PC-9 (cell line): ENCODE measurements around the gene TTC24. TPM values are rescaled to one million over a fixed set of nuclear protein-coding genes. Genes with fewer than 3 reads are reported as not detected.

ENCODE experiments used
- BruUV-seq: library from RNA; stranded (reverse); fragments of 400-500 nt; replicated peaks from 2 replicates; lab custom pipeline; 2021; lab: Mats Ljungman, UMichigan
- CTCF ChIA-PET: fragments of 300-600 bp; sonication (Branson Sonifier 250); formaldehyde crosslinking; loops from one replicate; lab custom pipeline; 2022; ENCODE audit warnings: antibody characterized with exemption; lab: Charles Lee
- POLR2A ChIA-PET: fragments of 300-600 bp; sonication (Branson Sonifier 250); formaldehyde crosslinking; loops from one replicate; lab custom pipeline; 2022; ENCODE audit warnings: antibody characterized with exemption; ENCODE audit not compliant: unreplicated experiment; lab: Charles Lee
- DNase-seq, 2 experiments: peaks; one replicate each; pipeline versions ENCODE4 v3.0.0 to v3.0.0-alpha.2; 2015 to 2022; ENCODE audit warnings: mixed read lengths in 1 of 2
- H2AFZ ChIP-seq: fragments of 200-600 bp; sonication (generic); 2 replicates; pipeline ENCODE4 v1.8.1; 2017; ENCODE audit warnings: antibody characterized with exemption
- H3F3A ChIP-seq: fragments of 200-600 bp; sonication (generic); 2 replicates; pipeline ENCODE4 v1.8.1; 2017; ENCODE audit warnings: antibody characterized with exemption, mild to moderate bottlenecking, low read depth; ENCODE audit not compliant: insufficient read depth
- H3K27ac ChIP-seq: fragments of 200-600 bp; sonication (generic); 2 replicates; pipeline ENCODE4 v1.6.1; 2016; ENCODE audit warnings: mixed run types
- H3K27me3 ChIP-seq: fragments of 200-600 bp; sonication (generic); 2 replicates; pipeline ENCODE4 v1.6.1; 2016; ENCODE audit warnings: low read depth, mixed run types; ENCODE audit not compliant: insufficient read depth
- H3K36me3 ChIP-seq: fragments of 200-600 bp; sonication (generic); 2 replicates; pipeline ENCODE4 v1.6.1; 2016; ENCODE audit warnings: low read depth, mixed run types
- H3K4me1 ChIP-seq: fragments of 200-600 bp; sonication (generic); replicated peaks from 2 replicates; pipeline ENCODE4 v1.6.1; 2016; ENCODE audit warnings: mixed run types; ENCODE audit not compliant: insufficient read depth
- H3K4me2 ChIP-seq: fragments of 200-600 bp; sonication (generic); 2 replicates; pipeline ENCODE4 v1.6.1; 2017; ENCODE audit warnings: mixed run types
- H3K4me3 ChIP-seq: fragments of 200-600 bp; sonication (generic); 2 replicates; pipeline ENCODE4 v1.6.1; 2016; ENCODE audit warnings: mixed run types
- H3K79me2 ChIP-seq: fragments of 200-600 bp; sonication (generic); 2 replicates; pipeline ENCODE4 v1.6.1; 2017; ENCODE audit warnings: low read depth, mixed run types
- H3K9me2 ChIP-seq: fragments of 200-600 bp; sonication (generic); 2 replicates; pipeline ENCODE4 v1.8.1; 2017; ENCODE audit warnings: mild to moderate bottlenecking; ENCODE audit not compliant: insufficient read depth
- H3K9me3 ChIP-seq: fragments of 200-600 bp; sonication (generic); 2 replicates; pipeline ENCODE4 v1.8.1; 2016; ENCODE audit warnings: low read depth; ENCODE audit not compliant: insufficient read depth
- H4K20me1 ChIP-seq: fragments of 200-600 bp; sonication (generic); 2 replicates; pipeline ENCODE4 v1.8.1; 2017; ENCODE audit not compliant: insufficient read depth
- EZH2 ChIP-seq: fragments of 200-600 bp; sonication (generic); IDR thresholded peaks from 2 replicates; pipeline ENCODE4 v1.8.0; 2017; ENCODE audit warnings: antibody characterized with exemption, low read depth
- intact Hi-C: fragments of 100-400 bp; cut with micrococcal nuclease; formaldehyde crosslinking; loops from one replicate; pipeline ENCODE4 v1.10.0; 2022; ENCODE audit not compliant: unreplicated experiment
- total RNA-seq: library from RNA; stranded (reverse); gene quantifications from 2 replicates; pipeline ENCODE4 v1.2.3, GENCODE V29; 2021
- TF ChIP-seq, protein P1 (sequence below): fragments of 200-600 bp; sonication (generic); conservative IDR thresholded peaks from 2 replicates; pipeline ENCODE4 v1.6.1; 2017; ENCODE audit warnings: mixed run types, antibody characterized with exemption, mild to moderate bottlenecking, moderate library complexity

Gene TTC24
- total RNA-seq, 1 experiment from 2014 or later, result not detected

DNA sequence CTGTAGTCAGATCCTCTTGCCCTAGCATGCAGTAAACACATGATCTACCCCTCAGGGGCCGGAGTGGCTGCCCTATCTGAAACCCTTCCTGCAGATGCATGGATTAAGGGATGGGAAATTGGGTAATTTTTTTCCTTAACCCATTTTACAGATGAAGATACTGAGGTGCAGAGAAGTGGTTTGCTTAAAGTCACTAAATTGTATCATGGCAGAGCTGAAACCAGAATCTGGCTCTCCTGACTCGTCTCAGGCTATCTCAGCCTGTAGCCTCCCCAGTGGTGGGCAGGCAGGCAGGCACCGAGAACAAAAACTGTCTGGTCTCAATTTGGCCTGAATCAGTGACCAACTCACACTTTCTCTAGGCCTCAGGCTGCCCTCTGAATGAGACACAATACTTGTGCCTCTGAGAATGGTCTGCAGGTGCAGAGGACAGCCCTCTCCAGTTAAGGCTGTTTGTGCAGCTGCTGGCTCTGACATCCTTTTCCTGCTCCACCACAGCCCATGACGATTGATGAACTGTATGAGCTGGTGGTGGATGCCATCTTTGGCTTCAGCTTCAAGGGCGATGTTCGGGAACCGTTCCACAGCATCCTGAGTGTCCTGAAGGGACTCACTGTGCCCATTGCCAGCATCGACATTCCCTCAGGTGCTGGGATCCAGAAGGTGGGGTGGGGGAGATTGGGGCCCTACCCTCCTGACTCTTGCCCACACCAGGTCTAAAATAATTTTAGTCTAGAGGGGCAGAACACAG lies 13.6 kb downstream of the TTC24 start:
- no peaks in the 10 kb centered on the region for H3K9me2 ChIP-seq
- intact Hi-C loops, result no loop called here
- DNase-seq, result no peak
- H3K36me3 ChIP-seq, result peaks cover 18% of the 10 kb centered on the region
- H3K9me3 ChIP-seq, result no peaks in the 10 kb centered on the region
- CTCF ChIA-PET, result interaction anchor here (0.5 to 0.7 kb wide), 2 partner anchors 15 to 136 kb away, joined by 3 to 5 read pairs; no protein-coding TSS in a partner anchor
- peak overlapping the region; percentile 78 for H3K4me2 ChIP-seq
- no peaks in the 10 kb centered on the region for H3K27me3 ChIP-seq
- TSS peak; percentile 41 for BruUV-seq
- H2AFZ ChIP-seq, result no peak overlapping the region
- H3F3A ChIP-seq, result peaks cover 53% of the 10 kb centered on the region; the same call in 1 of the 2 replicates
- no peak overlapping the region for H3K27ac ChIP-seq
- H3K4me1 ChIP-seq, result peaks cover 8% of the 10 kb centered on the region
- H3K79me2 ChIP-seq, result peaks cover 11% of the 10 kb centered on the region
- no peaks in the 10 kb centered on the region for H4K20me1 ChIP-seq
- POLR2A ChIA-PET, result no interaction called here
- H3K4me3 ChIP-seq, result peak overlapping the region; percentile 76; the same call in 1 of the 2 replicates
- no peak for TF ChIP-seq EZH2
- TF ChIP-seq, protein P1, sequence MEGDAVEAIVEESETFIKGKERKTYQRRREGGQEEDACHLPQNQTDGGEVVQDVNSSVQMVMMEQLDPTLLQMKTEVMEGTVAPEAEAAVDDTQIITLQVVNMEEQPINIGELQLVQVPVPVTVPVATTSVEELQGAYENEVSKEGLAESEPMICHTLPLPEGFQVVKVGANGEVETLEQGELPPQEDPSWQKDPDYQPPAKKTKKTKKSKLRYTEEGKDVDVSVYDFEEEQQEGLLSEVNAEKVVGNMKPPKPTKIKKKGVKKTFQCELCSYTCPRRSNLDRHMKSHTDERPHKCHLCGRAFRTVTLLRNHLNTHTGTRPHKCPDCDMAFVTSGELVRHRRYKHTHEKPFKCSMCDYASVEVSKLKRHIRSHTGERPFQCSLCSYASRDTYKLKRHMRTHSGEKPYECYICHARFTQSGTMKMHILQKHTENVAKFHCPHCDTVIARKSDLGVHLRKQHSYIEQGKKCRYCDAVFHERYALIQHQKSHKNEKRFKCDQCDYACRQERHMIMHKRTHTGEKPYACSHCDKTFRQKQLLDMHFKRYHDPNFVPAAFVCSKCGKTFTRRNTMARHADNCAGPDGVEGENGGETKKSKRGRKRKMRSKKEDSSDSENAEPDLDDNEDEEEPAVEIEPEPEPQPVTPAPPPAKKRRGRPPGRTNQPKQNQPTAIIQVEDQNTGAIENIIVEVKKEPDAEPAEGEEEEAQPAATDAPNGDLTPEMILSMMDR, result no peak

DNA sequence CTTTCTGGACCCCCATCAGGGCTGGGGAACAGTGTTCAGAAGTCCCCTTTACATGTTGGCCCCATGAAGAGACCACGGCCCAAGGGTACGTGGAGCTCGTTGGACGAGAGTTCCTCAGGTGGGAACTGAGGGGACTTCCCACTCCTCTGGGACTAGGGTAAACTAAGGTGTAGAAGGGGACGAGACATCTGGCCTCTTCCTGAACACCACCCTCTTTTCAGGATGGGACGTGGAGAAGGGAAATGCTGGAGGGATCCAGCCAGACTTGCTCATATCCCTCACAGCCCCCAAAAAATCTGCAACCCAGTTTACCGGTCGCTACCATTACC lies 14.1 kb downstream of the TTC24 start:
- H3K9me3 ChIP-seq, result no peaks in the 10 kb centered on the region
- H3K27me3 ChIP-seq, result no peaks in the 10 kb centered on the region
- H3K4me1 ChIP-seq, result peaks cover 8% of the 10 kb centered on the region
- peaks cover 53% of the 10 kb centered on the region; the same call in 1 of the 2 replicates for H3F3A ChIP-seq
- no peaks in the 10 kb centered on the region for H3K9me2 ChIP-seq
- H3K36me3 ChIP-seq, result peaks cover 19% of the 10 kb centered on the region
- BruUV-seq, result no TSS peak
- no peak overlapping the region for H2AFZ ChIP-seq
- intact Hi-C loops, result no loop called here
- H3K27ac ChIP-seq, result no peak overlapping the region
- H3K79me2 ChIP-seq, result peaks cover 12% of the 10 kb centered on the region
- H3K4me2 ChIP-seq, result no peak overlapping the region
- no peak for DNase-seq
- no peaks in the 10 kb centered on the region for H4K20me1 ChIP-seq
- CTCF ChIA-PET, result interaction anchor here (0.5 kb wide), 1 partner anchor 136 kb away, joined by 5 read pairs; no protein-coding TSS in a partner anchor
- POLR2A ChIA-PET, result no interaction called here
- TF ChIP-seq, protein P1, result no peak
- no peak for TF ChIP-seq EZH2
- H3K4me3 ChIP-seq, result no peak overlapping the region

DNA sequence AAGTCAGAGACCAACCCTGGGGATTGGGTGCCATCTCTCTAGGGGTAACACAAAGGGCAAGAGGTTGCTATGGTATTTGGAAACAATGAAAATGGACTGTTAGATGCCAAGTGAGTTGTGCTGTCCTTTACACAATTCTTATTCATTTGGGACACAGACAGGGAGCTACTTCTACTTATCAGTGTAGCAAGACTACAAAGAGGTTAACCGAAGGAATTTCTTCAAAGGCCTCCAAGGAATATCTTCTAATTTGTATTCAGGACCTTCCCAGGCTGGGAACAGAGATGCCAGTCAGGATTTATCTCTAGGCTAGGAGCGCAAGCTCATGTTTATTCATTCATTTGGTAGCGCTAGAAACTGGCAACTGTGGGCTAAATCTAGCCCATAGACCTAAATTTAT lies 14.7 kb downstream of the TTC24 start:
- DNase-seq, result no peak
- intact Hi-C loops, result no loop called here
- Histone ChIP-seq H3K79me2 (peaks cover 18% of the 10 kb centered on the region), H3K4me3 (no peak overlapping the region), H3K27ac (no peak overlapping the region), H3K9me3 (no peaks in the 10 kb centered on the region), H3K27me3 (no peaks in the 10 kb centered on the region), H2AFZ (no peak overlapping the region), H4K20me1 (no peaks in the 10 kb centered on the region), H3K9me2 (no peaks in the 10 kb centered on the region), H3F3A (peaks cover 53% of the 10 kb centered on the region; the same call in 1 of the 2 replicates), H3K36me3 (peaks cover 19% of the 10 kb centered on the region), H3K4me1 (peaks cover 8% of the 10 kb centered on the region), H3K4me2 (no peak overlapping the region)
- ChIA-PET CTCF (no interaction called here), POLR2A (interaction anchor here (0.6 kb wide), 1 partner anchor 93 kb away, joined by 4 read pairs; no protein-coding TSS in a partner anchor)
- no TSS peak for BruUV-seq
- TF ChIP-seq, protein P1, result no peak
- TF ChIP-seq EZH2, result no peak
